HG03066 (cell line): Measurements from ENCODE around the gene NPSR1.
A peak's percentile ranks its signal among the peaks of the same experiment; 100 is the strongest.
"Not testable (repeated sequence)": the region's sequence is repeated elsewhere in the genome, so short reads cannot be mapped to it uniquely, and the experiment has no call there.

Experiments
- ATAC-seq: cut with Tn5 transposase; IDR thresholded peaks from one replicate; pipeline ENCODE4 v1.9.1; 2021; ENCODE audit warnings: low read depth; ENCODE audit not compliant: unreplicated experiment

NPSR1 gene

DNA sequence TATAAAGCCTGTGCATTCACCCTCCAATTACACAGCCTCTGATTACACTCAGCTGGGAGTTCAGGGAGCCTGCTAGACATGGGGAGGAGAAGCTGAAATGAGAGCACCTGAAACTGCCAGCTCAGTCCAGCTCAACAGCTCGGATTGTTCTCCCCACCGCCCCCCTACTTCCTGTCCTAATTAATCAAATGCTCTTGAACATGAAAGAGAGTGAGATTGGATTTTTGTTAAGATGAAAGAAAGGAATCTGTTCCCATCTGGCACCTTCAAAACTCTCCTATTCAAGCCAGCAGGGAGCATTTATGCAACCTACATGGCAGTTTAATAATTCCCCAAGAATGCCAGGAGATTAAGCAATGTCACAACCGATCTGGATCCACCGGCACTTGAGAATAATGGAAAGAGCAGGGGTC, 98.0 kb downstream of the NPSR1 start:
- ATAC-seq = no peak

DNA sequence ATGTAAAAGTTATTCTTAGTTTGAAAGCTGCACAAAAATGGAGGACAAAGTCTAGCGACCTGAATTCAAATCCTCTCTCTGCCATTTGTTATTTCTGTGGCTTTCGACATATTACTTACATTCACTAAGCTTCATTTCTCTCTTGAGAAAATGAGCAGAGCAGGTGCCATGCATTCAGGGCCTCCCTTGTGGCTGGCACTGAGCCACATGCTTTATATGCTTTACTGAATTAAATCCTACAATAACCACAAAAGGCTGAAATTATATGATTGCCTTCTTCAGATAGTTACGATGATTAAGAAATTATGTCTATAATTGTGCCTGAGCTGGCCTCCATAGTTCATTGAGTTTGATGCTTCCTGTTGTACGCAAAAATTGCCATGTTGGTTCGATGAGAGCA, 98.7 kb downstream of the NPSR1 start:
- no peak for ATAC-seq

DNA sequence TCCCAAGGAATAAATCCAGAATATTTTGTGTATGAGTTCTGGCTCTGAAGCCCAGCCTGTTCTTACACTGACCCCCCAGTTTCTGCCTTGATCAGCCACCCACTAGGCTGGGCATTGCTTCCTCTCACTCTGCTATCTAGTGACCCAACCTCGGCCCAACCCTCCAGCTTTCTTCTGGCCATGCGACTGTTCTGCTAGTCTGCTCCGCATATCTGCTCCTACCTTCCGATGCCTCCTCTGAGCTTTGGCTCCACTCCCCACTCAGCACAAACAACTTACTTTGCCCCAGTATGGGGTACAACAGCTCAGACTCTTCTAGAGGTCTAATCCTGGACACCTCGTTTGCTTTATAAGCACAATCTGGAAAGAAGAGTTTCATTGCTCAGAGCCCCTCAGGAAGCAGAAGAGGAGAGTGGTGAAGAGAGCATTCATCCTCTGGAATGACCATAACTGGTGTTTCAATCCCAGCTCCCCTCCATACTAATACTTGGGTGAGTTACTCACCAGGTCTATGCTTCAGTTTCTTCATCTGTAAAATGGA, 99.6 kb downstream of the NPSR1 start:
- ATAC-seq = no peak

- ATAC-seq = peak; percentile 55
Observed at GRCh38 chr7:34758111-34758601, 100.1 kb downstream of the NPSR1 start.

- no peak for ATAC-seq
Observed at GRCh38 chr7:34759477-34760125, 101.6 kb downstream of the NPSR1 start.

DNA sequence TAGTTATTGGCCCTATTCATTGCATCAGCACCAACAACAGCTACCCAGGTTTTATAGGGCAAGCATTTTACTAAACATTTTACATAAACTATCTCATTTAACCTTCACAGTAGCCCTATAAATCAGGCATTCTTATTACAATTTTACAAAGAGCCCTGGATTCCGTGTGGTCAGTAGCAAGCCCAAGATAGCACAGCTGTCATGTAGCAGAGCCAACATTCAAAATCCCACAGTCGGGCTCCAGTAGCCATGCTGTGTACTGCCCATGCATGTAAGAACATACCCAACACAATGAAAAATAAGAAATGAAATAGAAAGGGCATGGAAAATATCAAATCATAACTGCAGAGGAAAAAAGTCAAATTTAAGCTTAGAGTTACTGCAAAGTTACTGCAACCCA, 102.3 kb downstream of the NPSR1 start:
- no peak for ATAC-seq

GRCh38 chr7:34761206-34761605, 103.2 kb downstream of the NPSR1 start:
- ATAC-seq = no peak

DNA sequence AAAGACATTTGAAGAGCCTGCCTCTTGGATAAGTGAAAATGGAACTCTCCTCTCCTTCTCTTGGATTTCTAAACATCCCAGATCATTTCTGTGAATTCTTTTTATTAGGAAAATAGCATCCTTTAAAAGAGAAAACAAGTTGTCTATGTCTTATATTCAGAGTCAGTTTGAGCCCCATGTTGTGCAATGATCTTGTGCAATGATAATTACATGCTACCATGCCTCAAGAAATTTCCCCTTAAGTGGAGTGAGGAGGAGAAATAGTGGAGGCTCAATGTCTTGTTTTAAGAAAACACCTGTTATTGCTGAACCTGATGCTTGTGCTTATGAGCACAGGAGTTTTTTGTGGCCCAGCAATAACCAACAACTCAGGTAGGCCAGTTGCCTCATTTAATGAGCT, 103.6 kb downstream of the NPSR1 start:
- ATAC-seq = no peak

GRCh38 chr7:34762764-34763163, 104.7 kb downstream of the NPSR1 start:
- ATAC-seq = no peak

DNA sequence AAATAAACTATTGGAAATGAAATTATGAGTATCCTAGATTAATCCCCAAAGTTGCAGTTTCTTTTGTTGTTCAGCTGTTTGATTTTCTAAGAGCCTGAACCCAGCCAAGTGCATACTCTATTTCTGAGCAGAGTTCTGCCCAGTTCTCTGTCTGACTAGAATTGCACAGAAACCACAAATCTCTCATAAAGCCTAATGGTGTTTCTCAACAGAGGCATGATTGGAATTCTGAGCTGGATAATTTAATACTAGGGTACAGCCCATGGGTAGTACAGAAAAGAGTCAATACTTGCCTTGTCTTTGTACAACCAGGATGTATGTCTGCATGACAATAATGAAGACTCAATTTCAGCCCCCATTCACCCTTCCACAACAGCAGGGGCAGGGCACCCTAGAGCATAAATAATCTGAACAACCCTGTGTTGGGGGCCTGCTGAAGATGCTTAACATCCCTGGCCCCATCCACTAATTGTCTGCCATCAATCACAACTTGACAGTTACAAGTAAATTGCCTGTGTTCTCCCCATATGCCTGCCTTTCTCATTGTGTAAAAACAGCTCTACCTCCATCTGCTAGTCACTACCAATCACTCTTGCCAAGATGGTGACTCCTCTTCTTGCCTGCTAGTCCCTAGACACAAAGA, 114.4 kb downstream of the NPSR1 start:
- ATAC-seq = no peak

DNA sequence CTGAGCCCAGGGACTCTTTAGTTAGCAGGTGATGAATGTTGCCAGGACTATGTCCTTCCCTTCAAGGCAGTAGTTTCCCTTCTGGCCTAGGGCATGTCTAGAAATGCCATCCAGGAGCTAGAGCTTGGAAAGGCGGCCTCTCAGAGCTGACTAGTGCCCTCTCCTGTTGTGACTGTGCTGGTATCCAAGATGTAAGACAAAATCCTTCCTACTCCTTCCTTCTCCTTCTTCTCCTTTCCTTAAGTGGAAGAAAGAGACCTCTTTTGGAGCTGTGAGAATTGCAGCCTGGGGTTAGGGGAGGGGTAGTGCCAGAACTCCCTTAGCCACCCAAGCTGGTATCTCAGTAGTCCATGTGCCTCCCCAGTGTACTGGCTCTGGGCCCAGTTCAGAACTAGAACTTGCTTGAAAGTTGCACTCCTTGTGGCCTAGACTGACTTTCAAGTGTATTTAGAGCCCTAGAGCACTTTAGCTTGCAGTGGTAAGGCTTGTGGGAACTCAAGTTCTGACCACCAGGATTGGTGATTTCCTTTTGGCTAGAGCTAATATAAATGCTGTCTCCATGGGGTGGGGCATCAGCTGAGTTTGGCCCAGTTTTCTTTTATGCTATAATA, 118.8 kb downstream of the NPSR1 start:
- ATAC-seq = no peak

DNA sequence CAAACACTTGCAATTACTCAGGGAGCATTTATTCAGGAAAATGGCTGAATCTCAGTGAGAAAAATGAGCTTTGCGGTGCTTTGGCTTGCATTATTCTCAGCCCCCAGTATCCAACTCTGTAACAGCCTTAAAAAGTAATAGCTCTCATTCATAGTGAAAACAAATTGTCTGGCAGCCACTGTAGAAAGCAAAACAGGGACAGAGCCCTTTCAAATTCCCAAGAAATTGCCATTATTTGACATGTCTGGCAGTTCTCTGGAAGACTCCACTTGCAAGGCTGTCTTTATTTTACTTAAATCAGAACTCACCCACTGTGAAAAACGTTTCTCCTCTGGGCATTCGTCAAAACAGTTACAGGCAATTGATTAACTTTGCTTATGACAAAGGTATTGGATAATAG, 122.5 kb downstream of the NPSR1 start:
- ATAC-seq = no peak

DNA sequence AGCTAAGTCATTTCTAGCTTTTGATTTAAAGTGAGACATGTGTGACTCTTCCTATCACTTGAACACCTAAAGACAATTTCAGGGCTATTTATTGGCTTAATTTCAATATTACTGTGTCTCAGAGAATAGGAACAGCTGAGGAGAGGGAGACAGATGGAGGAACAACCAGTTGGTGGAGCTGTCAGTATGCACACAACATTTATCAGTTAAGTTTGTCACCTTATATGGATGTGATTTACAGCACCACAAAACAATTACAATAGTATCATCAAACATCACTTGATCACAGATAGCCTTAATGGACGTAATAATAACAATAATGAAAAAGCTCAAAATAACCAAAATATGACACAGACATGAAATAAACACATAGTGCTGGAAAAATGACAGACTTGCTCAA, 129.6 kb downstream of the NPSR1 start:
- no peak for ATAC-seq

GRCh38 chr7:34806831-34807230, 148.8 kb downstream of the NPSR1 start:
- no peak for ATAC-seq

- no peak for ATAC-seq
Observed at GRCh38 chr7:34807548-34808340, 149.7 kb downstream of the NPSR1 start.

DNA sequence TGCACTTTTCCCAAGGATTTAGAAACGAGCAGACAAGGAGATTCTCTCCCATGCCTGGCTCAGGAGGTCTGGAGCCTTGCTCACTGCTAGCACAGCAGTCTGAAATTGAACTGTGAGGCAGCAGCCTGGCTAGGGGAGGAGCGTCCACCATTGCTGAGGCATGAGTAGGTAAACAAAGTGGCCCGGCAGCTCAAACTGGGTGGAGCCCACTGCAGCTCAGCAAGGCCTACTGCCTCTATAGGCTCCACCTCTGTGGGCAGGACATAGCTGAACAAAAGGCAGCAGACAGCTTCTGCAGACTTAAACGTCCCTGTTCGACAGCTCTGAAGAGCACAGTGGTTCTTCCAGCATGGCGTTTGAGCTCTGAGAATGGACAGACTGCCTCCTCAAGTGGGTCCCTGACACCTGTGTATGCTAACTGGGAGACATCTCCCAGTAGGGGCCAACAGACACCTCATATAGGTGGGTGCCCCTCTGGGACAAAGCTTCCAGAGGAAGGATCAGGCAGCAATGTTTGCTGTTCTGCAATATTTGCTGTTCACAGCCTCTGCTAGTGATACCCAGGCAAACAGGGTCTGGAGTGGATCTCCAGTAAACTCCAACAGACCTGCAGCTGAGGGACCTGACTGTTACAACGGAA, 156.3 kb downstream of the NPSR1 start:
- not testable (repeated sequence) for ATAC-seq

GRCh38 chr7:34821932-34822558, 164.0 kb downstream of the NPSR1 start:
- no peak for ATAC-seq

- ATAC-seq = peak; percentile 87
Observed at GRCh38 chr7:34823650-34824258, 165.7 kb downstream of the NPSR1 start.

DNA sequence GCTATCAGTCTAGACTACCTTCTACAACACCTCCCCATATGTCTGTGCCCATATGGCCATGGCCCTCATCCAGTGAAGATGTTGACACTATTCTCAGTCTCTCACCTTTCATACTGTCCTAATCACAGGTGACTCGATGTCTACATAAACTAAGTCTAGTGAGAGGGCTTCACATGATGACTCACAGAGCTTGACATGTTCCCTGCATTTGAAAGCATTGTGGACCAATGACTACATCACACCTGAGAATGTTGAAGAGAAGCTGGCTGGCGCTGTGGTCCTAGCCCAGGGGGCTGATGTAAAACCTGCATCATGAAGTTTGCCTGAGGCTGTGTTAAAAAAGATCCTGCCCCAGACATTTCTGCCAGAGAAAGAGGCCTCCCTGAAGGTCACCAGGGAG, 167.2 kb downstream of the NPSR1 start:
- no peak for ATAC-seq

- no peak for ATAC-seq
Observed at GRCh38 chr7:34830390-34830789, 172.4 kb downstream of the NPSR1 start.
